ENCODE measurements around the gene KCNK3.
"Not testable (repeated sequence)": the region's sequence is repeated elsewhere in the genome, so short reads cannot be mapped to it uniquely, and the experiment has no call there.

KCNK3 gene

GRCh38 chr2:26735097-26735496 lies 42.6 kb downstream of the KCNK3 start:
- no peak for DNase-seq

- no peak for DNase-seq
These were observed 43.5 kb downstream of the KCNK3 start for GRCh38 chr2:26735883-26736588.

GRCh38 chr2:26737221-26737620 lies 44.7 kb downstream of the KCNK3 start:
- DNase-seq = no peak

- DNase-seq = no peak
These were observed 46.0 kb downstream of the KCNK3 start for GRCh38 chr2:26738481-26738880.

- no peak for DNase-seq
These were observed 47.0 kb downstream of the KCNK3 start for GRCh38 chr2:26739514-26739913.

- no peak for DNase-seq
These were observed 47.8 kb downstream of the KCNK3 start for GRCh38 chr2:26740346-26740745.

- DNase-seq = peak in 1 of 2 donors; percentile 57
These were observed 48.4 kb downstream of the KCNK3 start for GRCh38 chr2:26740890-26741302.

GRCh38 chr2:26742048-26742770 lies 49.7 kb downstream of the KCNK3 start:
- DNase-seq = no peak

- DNase-seq = no peak
These were observed 51.3 kb downstream of the KCNK3 start for GRCh38 chr2:26743852-26744251.

GRCh38 chr2:26744953-26745352 lies 52.4 kb downstream of the KCNK3 start:
- DNase-seq = no peak

- peak; percentile 45 to 67 for DNase-seq
These were observed 53.2 kb downstream of the KCNK3 start for GRCh38 chr2:26745609-26746327.

GRCh38 chr2:26746934-26747333 lies 54.4 kb downstream of the KCNK3 start:
- no peak for DNase-seq

GRCh38 chr2:26749787-26750420 lies 57.4 kb downstream of the KCNK3 start:
- not testable (repeated sequence) for DNase-seq

- not testable (repeated sequence) for DNase-seq
These were observed 57.9 kb downstream of the KCNK3 start for GRCh38 chr2:26750467-26750866.

GRCh38 chr2:26752656-26753055 lies 60.1 kb downstream of the KCNK3 start:
- no peak for DNase-seq

- no peak for DNase-seq
These were observed 62.0 kb downstream of the KCNK3 start for GRCh38 chr2:26754539-26754938.

- no peak for DNase-seq
These were observed 62.6 kb downstream of the KCNK3 start for GRCh38 chr2:26754972-26755670.

- DNase-seq = no peak
These were observed 63.8 kb downstream of the KCNK3 start for GRCh38 chr2:26756337-26756736.

- DNase-seq = no peak
These were observed 65.6 kb downstream of the KCNK3 start for GRCh38 chr2:26757873-26758789.

GRCh38 chr2:26758790-26759321 lies 66.3 kb downstream of the KCNK3 start:
- no peak for DNase-seq

- no peak for DNase-seq
These were observed 67.3 kb downstream of the KCNK3 start for GRCh38 chr2:26759845-26760244.
